Subcutaneous adipose tissue (tissue), 4 donors: Measurements from ENCODE around the gene L3MBTL3. TPM values are rescaled to one million over a fixed set of nuclear protein-coding genes. Genes with fewer than 3 reads are reported as not detected.

ENCODE experiments used
- CTCF ChIP-seq: fragments of 450-650 bp; IDR thresholded peaks from one replicate; pipeline ENCODE4 v1.5.1; 2016; ENCODE audit warnings: low read depth, mild to moderate bottlenecking, control low read depth, antibody characterized with exemption, moderate library complexity
- total RNA-seq, 4 donors: library from RNA; depleted of rRNA; stranded (reverse); fragments of >200 nt; gene quantifications; one replicate each; pipeline ENCODE4 v1.1.0, GENCODE V29; 2016

Gene L3MBTL3
- total RNA-seq, 4 donors from 2014 or later = 5.8 to 9.3 (median 6.7) TPM

- TF ChIP-seq CTCF = no peak
Observed at GRCh38 chr6:129992881-129993280, 25.5 kb upstream of the L3MBTL3 start.

- TF ChIP-seq CTCF = no peak
Observed at GRCh38 chr6:129994410-129994809, 24.0 kb upstream of the L3MBTL3 start.

- no peak for TF ChIP-seq CTCF
Observed at GRCh38 chr6:129996387-129996786, 22.0 kb upstream of the L3MBTL3 start.

- TF ChIP-seq CTCF = no peak
Observed at GRCh38 chr6:130000526-130001421, 17.6 kb upstream of the L3MBTL3 start.

GRCh38 chr6:130008236-130008873 lies 10.0 kb upstream of the L3MBTL3 start:
- no peak for TF ChIP-seq CTCF

GRCh38 chr6:130009146-130009545 lies 9.2 kb upstream of the L3MBTL3 start:
- no peak for TF ChIP-seq CTCF

GRCh38 chr6:130010387-130010786 lies 8.0 kb upstream of the L3MBTL3 start:
- TF ChIP-seq CTCF = no peak
